Muscle of leg (tissue), 11 donors: ENCODE measurements around the gene SPATA13. TPM values are rescaled to one million over a fixed set of nuclear protein-coding genes. Genes with fewer than 3 reads are reported as not detected.

Source experiments
- DNase-seq: peaks from one replicate; pipeline ENCODE4 v3.0.0; 2013
- H3K27ac ChIP-seq: one replicate; pipeline ENCODE4 v1.5.1; 2013; ENCODE audit warnings: mild to moderate bottlenecking, low read length, control low read depth
- H3K27me3 ChIP-seq: one replicate; pipeline ENCODE4 v1.6.1; 2013; ENCODE audit warnings: low read length; ENCODE audit not compliant: control insufficient read depth, insufficient read depth
- H3K36me3 ChIP-seq: one replicate; pipeline ENCODE4 v1.6.1; 2013; ENCODE audit warnings: low read length; ENCODE audit not compliant: control insufficient read depth, insufficient read depth
- H3K4me1 ChIP-seq: one replicate; pipeline ENCODE4 v1.6.1; 2013; ENCODE audit warnings: low read length; ENCODE audit not compliant: control insufficient read depth, insufficient read depth
- H3K4me3 ChIP-seq: one replicate; pipeline ENCODE4 v1.5.1; 2013; ENCODE audit warnings: low read length, control low read depth
- H3K9me3 ChIP-seq: replicated peaks from 2 replicates; pipeline ENCODE4 v1.6.1; 2013; ENCODE audit warnings: low read depth, low read length; ENCODE audit not compliant: control insufficient read depth
- WGBS: methylation state at CpG from one replicate; pipeline ENCODE4 v1.1.5; 2013; ENCODE audit warnings: missing lambda C conversion rate; ENCODE audit not compliant: insufficient coverage; 5-methylcytosine and 5-hydroxymethylcytosine counted together
- polyA plus RNA-seq, 8 donors: library from polyadenylated mRNA; unstranded; fragments of 120-200 nt; gene quantifications; one replicate each; pipeline versions ENCODE4 v1.2.1 to v1.2.3, GENCODE V29; 2013; ENCODE audit warnings: inconsistent platforms in 1 of 8, low replicate concordance in 1 of 8; ENCODE audit not compliant: insufficient read length in 8 of 8, insufficient read depth in 1 of 8
- total RNA-seq: library from RNA; stranded (reverse); fragments of 120-200 nt; gene quantifications from one replicate; pipeline ENCODE4 v1.2.4, GENCODE V29; 2013

SPATA13 gene
- total and polyA plus RNA-seq, 9 donors = 2.7 to 4.5 (median 3.3) TPM

DNA sequence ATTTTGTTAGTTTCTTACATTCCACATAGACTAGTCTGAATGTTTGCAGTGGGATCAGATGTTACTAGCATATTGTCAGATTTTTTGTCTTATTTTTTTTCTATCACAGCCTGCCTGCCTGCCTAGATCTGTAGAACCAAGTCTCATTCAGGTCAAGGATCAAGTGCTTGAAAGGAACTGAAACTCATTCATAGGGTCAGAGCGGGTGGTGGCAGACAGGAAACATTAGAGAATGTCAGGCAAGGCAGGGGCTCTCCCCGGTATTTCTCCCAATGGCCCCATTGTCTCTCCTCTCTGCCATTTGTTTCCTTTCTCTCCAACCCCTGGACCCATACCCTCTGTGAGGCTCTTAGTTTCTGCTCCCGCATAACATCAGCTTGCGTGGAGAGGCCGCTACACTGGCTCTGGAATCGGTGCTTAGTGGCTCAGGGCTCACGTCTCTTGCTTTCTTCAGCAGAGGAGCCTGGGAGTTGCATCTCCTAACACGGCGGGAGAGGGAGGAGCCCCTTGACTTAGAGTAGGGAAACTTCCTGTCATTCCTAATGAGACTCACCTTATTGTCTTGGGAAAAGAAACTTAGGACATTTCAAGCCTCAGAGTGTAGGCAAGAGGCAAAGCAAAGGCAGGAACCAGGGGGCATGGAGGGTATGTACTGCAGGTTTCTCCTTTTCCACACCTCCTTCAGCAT lies 35.6 kb upstream of the SPATA13 start:
- no peak for DNase-seq
- H3K27me3 ChIP-seq = no peaks in the 10 kb centered on the region
- H3K36me3 ChIP-seq = no peaks in the 10 kb centered on the region
- WGBS = 54% methylated on average over 7 of the region's 9 CpGs
- H3K4me3 ChIP-seq = no peak overlapping the region
- no peak overlapping the region for H3K27ac ChIP-seq
- peaks cover under 1% of the 10 kb centered on the region for H3K4me1 ChIP-seq
- no peaks in the 10 kb centered on the region for H3K9me3 ChIP-seq

DNA sequence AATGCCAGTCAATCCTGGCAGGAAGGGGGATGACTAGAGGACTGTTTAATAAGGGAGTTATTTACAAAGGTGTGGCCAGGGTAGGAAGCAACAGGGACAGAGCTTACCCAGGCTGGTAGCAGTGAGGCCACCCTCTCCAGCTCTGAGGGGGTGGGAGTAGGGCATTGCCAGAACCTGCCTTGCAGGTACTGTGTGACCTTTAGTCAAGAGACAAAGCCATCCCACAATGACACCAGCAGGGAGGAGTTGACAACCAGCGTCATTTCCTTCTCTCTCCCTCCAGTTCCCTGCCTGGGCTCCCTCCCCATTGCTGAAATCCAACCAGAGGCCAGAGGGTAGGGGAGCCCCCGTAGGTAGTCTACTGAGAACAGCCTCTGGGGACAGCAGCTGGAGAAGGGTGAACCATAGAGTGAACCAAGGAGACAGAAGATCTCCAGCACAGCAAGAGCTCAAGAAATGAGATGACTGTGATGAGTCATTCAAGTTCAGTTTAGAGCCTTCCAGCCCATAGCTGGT lies 33.3 kb upstream of the SPATA13 start:
- Histone ChIP-seq H3K27me3 (no peaks in the 10 kb centered on the region), H3K9me3 (peaks cover 10% of the 10 kb centered on the region)

DNA sequence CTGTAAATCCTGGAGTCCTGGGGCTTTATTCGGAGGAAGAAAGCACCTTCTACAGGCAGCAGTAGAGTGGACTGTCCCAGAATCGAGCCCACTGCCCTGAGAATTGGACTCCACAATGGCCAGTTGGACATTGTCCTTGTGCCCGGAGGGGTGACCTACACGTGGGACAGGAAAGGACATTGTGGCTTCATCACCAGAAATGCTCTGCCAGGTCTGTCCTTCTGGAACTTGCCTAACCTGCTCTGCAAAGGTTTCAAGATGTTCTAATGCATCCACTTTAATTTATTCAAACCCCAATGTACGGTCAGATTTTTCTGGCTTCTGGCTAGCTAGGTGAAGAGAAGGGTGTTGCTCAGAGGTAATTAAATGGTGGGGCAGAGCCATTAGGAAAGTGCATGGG lies 32.4 kb upstream of the SPATA13 start:
- DNase-seq = no peak
- no peak overlapping the region for H3K4me3 ChIP-seq
- H3K36me3 ChIP-seq = no peaks in the 10 kb centered on the region
- H3K27me3 ChIP-seq = no peaks in the 10 kb centered on the region
- no peak overlapping the region for H3K27ac ChIP-seq
- no peaks in the 10 kb centered on the region for H3K4me1 ChIP-seq
- H3K9me3 ChIP-seq = peaks cover 10% of the 10 kb centered on the region
- 84% methylated on average over 4 of the region's 5 CpGs for WGBS

More for the DNA sequence above, 33.3 kb upstream of the SPATA13 start:
- H3K4me3 ChIP-seq = no peak overlapping the region
- H3K27ac ChIP-seq = no peak overlapping the region
- no peaks in the 10 kb centered on the region for H3K36me3 ChIP-seq
- DNase-seq = no peak
- 20% methylated on average over 1 of the region's 2 CpGs for WGBS
- no peaks in the 10 kb centered on the region for H3K4me1 ChIP-seq

DNA sequence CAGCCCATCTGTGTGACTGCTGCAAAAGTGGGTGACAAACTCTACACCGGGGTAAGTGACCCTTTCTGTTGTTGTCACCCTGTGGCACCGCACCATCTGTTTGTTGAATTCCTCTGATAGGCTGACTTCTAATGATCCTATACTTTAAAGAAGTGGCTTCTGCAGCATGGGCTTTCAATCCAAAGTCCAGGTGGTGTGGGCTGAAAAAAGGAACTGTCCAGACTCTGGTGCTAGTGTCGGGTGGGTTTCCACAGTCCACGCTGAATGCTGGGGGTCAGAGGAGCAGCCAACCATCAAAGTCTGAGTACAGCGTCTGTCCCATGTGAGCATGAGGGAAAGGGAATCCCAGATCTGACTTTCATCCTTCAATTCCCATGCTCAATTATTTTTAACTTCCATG lies 31.6 kb upstream of the SPATA13 start:
- no peak overlapping the region for H3K4me3 ChIP-seq
- no peaks in the 10 kb centered on the region for H3K4me1 ChIP-seq
- 66% methylated on average over 3 of the region's 5 CpGs for WGBS
- H3K27me3 ChIP-seq = no peaks in the 10 kb centered on the region
- peaks cover 10% of the 10 kb centered on the region for H3K9me3 ChIP-seq
- H3K27ac ChIP-seq = no peak overlapping the region
- H3K36me3 ChIP-seq = no peaks in the 10 kb centered on the region
- DNase-seq = no peak

DNA sequence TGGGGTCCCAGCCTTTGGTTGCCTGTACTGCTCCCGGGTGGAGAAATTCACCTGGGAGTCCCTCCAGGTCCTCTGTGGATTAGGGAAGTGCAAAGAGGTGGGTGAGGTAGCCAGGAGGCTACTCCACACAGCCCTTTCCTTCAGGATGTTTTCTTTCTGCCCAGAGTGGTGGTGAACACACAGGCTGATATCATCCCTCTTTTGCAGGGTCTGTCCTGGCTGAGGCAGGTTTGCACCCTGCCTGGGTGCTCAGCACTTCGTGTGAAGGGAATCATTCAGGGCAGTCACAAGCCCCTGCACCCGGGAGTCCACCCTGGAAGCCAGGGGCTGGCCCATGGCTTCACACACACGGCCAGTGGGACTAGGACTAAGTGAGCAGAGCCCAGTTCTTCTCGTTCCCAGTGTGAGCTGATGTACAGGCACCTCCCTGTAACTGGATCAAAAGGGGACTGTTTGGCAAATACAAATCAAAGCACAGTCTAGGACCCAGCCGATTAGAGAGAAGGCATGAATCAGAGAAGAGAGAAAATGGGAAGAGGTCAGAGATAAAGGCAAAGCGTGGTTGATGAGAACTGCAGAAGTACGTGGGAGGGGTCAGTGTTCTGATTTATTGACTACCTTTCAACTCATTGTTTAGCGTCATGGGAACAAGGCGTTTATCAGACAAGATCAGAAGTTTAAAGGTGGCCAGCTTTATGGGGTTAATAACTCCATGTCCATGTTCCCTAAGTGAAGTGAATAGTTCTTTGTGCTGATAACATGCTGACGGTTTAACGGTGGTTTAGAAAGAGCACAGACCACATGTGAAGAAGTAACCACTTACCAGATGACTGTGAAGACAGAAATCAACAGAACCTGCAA lies 30.4 kb upstream of the SPATA13 start:
- H3K9me3 ChIP-seq = peaks cover 10% of the 10 kb centered on the region
- H3K4me1 ChIP-seq = no peaks in the 10 kb centered on the region
- H3K27ac ChIP-seq = no peak overlapping the region
- no peak for DNase-seq
- H3K4me3 ChIP-seq = no peak overlapping the region
- 15% methylated on average over 8 of the region's 12 CpGs for WGBS
- H3K36me3 ChIP-seq = no peaks in the 10 kb centered on the region
- no peaks in the 10 kb centered on the region for H3K27me3 ChIP-seq

DNA sequence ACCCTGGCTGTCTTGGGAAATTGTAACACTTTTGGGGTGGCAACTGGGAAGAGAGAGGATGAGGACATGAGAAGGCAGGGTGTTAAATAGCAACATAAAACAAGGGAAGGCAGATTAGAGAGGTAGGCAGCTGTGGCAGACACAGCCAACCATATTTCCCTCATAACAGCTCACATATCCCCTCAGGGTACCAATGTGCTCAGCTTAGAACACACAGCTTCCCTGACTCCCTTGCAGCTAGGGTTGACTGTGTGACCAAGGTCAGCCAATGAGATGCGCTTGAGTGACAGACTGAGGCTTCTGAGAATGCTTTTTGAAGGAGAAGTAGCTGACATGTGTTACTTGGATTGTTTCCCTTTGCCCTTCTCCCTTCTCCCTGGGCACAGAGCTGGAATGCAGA lies 28.8 kb upstream of the SPATA13 start:
- H3K27me3 ChIP-seq = no peaks in the 10 kb centered on the region
- no peaks in the 10 kb centered on the region for H3K36me3 ChIP-seq
- WGBS = no CpG with 5 or more reads among the region's 1 CpG
- H3K4me3 ChIP-seq = no peak overlapping the region
- H3K27ac ChIP-seq = no peak overlapping the region
- DNase-seq = no peak
- peaks cover 10% of the 10 kb centered on the region for H3K9me3 ChIP-seq
- no peaks in the 10 kb centered on the region for H3K4me1 ChIP-seq

DNA sequence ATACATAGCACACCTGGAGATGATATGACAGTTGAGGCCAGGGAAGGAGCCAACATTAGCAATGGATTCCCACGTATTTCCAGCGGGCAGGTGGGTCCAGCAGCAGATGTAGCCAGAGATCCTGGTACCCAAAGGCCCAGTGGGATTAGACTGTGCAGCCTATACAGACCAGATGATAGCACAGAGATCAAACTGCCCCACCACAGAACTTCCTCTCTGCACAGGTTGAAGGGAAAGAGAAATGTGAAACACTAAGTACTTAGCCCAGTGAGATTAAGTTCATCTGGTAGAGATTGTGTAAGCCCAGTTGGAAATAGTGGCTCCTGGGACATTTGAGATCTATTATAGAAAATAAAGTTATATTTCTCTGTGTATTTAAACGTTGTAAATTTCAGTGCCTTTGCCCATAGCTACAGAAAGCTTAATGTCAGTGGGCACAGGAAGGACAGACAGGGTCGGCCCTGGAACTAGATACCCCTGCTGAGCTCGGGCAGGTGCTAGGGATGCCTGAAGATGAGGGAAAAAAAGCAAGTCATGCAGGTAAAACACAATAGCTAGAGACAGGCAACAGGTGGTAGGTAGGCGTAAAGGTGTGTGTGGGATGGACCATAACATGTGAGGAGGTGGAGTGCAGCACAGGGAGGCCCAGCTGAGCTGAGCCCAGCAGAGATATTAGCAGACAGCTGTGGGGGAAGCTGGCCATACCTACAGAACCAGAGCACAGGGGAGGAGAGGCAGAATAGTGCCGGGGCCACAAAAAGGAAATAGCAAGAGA lies 27.3 kb upstream of the SPATA13 start:
- H3K9me3 ChIP-seq = peaks cover 10% of the 10 kb centered on the region
- H3K4me1 ChIP-seq = no peaks in the 10 kb centered on the region
- no peak for DNase-seq
- no peaks in the 10 kb centered on the region for H3K36me3 ChIP-seq
- no peak overlapping the region for H3K27ac ChIP-seq
- H3K4me3 ChIP-seq = no peak overlapping the region
- WGBS = 65% methylated on average over 5 of the region's 7 CpGs
- no peaks in the 10 kb centered on the region for H3K27me3 ChIP-seq

DNA sequence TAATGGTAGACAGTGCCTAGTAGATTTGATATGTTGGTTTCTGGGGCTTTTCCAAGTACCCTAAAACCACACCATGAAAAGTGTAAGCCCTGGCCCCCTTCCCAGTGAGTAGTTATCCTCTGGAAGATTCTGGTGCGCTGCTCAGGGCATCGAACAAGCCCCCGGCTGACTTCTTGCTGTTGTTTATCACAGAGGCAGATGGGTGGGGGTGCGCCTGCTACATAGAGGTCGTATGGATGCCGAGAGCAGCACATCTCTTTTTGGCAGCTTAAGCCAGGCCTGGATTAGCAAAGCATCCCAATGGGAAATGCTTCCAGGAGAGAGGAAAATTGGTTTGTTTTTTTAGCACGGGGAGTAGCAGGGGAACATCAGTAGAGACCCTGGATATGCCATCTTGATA lies 26.3 kb upstream of the SPATA13 start:
- whole genome bisulfite sequencing = 31% methylated on average over 6 of the region's 7 CpGs
- Histone ChIP-seq H3K9me3 (peaks cover 10% of the 10 kb centered on the region), H3K4me3 (no peak overlapping the region), H3K4me1 (no peaks in the 10 kb centered on the region), H3K27me3 (no peaks in the 10 kb centered on the region), H3K36me3 (no peaks in the 10 kb centered on the region), H3K27ac (no peak overlapping the region)
- no peak for DNase-seq

DNA sequence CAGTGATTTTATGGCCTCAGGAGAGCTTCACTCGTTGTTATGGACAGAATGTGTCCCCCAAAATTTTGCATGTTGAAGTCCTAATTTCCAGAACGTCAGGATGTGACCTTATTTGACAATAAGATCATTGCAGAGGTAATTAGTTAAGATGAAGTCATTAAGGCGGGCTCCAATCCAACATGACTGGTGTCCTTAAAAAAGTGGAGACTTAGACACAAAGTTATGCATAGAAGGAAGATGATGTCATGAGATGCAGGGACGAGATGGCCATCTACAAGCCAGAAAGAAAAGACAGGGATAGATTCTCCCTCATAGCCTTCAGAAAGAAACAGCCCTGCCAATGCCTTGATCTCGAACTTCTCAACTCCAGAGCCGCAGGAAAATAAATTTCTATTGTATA lies 25.8 kb upstream of the SPATA13 start:
- Histone ChIP-seq H3K4me1 (no peaks in the 10 kb centered on the region), H3K27ac (no peak overlapping the region)
- 70% methylated on average over 3 of the region's 6 CpGs for WGBS

More for the DNA sequence above, 25.8 kb upstream of the SPATA13 start:
- no peaks in the 10 kb centered on the region for H3K27me3 ChIP-seq
- H3K36me3 ChIP-seq = no peaks in the 10 kb centered on the region
- no peak overlapping the region for H3K4me3 ChIP-seq
- H3K9me3 ChIP-seq = peaks cover 10% of the 10 kb centered on the region
- no peak for DNase-seq
